ENCODE results near the gene TTC23.
A peak's percentile ranks its signal among the peaks of the same experiment; 100 is the strongest.

TTC23 gene

DNA sequence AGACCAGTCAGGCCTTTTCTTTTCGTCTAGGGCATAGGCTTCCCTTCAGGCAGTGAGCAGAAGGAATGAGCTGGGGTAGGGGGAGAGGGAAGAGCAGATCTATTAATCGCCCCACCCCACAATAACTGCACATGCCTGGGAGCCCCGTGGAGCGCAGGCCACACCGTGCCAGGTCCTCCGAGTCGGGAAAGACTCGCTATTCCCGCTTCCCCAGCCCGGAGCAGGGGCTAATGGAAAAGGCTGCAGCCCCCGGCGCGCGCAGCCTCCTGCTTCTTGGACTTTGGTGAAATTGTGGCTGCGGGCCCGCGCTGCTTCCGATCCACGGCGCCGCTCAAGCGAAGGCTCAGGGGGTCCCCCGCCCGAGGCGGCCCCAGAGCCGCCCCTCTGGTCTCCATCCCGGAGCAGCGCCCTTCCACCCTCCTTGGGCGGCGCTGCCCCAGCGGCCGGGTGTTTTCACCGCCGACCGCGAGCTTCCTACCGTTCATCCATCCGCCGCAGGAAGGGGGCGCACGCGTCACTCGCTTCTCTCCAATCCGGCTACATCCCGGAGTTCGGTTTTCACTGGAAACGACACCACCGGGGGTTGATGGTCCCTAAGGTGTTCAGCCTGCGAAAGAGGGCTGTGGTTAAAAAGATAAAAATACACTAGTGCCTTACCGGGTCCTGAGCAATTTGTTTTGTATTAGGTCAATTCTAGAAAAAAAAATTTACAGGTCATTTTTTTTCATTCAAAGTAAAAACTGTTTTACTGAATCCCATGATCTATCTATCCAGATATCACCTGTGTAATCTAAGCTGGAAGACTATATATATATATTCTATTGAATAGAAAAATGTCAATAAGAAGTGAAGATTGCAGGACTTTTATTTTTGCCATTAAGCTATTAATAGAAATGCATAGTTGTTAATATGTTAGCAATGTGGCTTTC, 148.9 kb downstream of the TTC23 start:
- DNase-seq = peak in 7 of 14 donors; percentile 34 to 77 (median 55)

DNA sequence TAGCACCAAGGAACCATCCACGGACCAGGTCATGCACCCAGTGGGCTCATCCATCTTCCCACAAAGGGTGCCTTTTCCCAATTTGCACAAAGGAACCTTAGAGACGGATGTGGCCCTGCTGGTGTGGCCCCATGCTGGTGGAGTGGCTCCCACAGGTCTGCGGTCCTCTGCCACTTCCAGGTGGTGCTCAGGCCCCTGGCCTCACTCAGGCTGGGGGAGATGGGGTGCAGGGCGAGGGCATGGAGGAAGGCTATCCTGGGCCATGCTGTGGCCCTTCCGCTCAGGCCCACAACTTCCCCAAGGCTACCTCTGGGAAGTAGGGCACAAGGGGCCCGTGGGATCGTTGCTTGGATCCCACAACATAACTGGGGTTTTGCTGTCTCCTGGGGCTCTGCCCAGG, 149.7 kb downstream of the TTC23 start:
- no peak for DNase-seq

DNA sequence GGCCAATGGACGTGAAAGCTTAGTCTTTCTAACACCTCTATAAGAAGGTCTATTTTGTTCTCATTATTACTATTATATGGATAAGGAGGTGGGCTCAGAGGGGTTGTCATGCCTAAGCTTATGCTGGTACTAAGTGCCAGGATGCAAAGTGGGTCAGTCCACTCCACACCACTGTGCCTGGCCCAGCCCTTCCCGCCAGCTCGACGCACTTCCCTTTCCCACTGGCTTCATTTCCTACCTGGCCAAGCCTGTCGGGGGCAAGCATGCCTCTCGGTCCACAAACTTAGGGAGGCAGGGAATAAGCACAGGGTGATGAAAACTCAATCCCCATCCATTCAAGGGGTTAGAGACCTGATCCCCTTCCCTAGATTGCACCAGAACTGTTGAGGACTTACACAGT, 150.4 kb downstream of the TTC23 start:
- DNase-seq = no peak

DNA sequence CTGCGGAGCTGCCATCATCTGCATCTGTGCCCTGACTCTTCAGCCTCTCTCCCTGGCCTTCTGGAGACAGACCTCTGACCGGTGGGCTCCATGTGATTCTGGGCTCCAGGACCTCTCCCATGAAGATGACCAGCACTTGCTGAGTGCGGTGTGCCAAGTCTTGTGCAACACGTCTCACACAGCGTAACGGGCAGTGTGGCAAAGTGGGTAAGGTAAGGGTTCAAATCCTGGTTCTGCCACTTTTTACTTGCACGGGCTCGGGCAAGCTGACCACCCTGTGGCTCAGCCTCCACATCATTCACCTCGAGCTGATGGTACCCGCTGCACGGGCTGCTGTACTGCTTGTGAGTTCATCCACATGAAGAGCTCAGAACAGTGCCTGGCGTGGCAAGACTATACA, 151.0 kb downstream of the TTC23 start:
- no peak for DNase-seq

DNA sequence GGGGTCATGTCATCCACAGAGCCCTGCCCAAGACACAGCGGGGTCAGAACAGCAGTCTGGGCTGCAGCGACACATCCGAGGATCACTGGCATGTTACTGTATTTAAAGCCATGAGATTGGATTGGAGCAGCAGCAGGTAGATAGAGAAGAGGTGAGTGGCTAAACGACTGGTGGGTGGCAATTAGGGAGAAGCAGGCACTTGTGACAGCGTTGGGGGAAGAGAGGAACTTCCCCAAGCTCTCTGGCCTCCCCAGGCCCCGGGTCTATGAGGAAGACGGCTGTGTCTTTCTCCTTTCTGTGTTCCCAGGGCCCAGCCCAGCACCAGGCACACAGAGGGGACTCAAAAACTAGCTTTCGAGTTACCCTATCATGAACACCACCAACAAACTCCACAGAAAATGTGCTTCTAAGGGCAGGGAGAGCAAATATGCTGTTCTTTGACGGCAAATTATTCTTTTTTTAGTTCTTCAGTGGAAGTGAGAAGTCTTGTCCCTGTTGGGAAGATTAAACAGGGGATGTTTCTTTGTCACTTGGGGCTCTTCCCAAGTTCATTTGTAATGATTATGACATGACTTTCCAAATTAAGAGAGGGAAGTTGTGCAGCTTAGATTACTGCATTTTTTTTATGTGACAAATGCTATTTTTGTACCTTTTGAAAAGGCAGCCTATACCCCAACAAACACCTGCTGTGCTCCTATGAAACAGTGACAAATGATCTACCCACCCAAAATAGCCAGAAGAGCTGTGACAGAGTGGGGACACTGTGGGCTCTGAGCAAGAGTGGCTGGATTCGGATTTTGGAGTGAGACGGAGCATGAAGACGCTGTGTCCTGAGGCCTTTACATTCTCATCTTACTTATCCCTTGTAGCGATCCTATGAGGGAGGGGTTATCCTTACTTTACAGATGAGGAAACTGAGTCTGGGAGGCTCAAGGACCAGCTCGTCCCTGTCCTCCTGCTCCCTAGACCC, 151.7 kb downstream of the TTC23 start:
- DNase-seq = no peak

DNA sequence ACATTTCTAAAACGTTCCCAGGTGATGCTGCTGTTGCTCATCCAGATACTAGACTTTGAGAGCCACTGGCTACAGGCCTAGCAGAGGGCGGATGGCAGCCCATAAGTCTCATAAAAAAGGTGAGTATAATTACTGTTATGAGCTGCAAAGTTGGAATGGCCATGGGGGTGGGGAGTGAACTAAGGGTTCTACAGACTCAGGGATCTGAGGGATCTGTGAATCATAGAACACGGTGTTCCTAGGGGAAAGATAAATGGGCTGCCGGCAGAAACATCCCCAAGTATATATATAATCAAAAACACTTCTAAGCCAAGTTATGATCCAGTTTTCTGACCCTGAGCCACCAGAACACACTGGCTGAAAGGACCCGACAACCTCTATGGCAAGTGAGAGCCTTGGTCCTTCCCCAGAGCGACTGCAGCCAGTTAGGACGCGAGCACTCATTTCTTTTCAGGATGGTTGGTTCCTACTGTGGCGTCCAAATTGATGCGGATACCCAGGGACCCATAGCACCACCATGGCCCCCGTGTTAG, 152.4 kb downstream of the TTC23 start:
- DNase-seq = no peak

DNA sequence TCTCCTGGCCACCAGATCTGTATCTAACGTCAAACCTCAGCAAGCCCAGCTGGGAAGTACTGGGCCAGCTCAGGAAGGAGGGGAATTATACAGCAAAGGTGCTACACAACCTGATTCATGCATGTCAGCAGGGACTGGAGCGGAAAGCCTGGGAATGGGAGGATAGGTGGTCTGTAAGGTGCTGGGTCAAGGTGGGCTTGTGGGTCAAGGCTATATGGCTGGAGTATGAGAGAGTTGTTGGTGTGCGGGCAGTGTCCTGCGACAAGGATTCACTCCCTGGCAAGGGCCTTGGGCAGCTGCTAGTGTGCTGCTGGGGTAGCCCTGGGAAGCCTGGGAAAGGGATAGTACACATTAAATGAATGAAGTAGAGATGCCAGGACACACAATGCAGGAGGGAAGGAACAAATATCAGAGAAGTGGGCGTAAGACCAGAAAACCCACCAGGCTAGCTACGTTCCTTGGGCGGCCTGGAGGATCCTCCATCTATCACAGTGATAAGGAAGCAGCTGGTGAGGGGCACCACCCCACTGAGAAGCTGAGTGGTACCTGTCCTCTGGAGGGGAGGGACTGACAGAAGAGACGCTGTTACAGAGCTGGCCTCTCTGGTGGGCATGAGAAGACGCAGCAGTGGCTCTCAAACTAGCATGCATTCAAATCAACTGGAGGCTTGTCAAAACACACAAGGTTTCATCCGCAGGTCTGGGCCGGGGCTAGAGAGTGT, 153.0 kb downstream of the TTC23 start:
- no peak for DNase-seq

DNA sequence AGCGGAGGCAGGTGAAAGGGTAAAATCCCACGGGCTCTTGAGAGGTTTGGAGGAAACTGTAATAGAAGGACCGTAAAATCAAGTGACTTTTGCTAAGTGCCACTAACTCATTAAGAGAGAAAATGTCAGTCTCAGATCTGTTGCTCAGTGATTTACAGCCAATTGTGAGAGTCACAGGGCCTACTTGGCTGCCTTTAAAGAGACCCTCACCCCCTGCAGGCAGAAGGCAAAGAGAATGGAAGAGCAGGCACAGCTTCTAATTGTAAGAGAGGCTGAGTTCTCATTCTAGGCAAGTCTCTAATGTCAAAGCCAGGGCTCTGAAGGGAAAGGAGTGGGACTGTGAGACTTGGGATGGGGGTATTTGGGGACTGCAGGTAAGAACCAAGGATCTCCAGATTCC, 153.8 kb downstream of the TTC23 start:
- no peak for DNase-seq

DNA sequence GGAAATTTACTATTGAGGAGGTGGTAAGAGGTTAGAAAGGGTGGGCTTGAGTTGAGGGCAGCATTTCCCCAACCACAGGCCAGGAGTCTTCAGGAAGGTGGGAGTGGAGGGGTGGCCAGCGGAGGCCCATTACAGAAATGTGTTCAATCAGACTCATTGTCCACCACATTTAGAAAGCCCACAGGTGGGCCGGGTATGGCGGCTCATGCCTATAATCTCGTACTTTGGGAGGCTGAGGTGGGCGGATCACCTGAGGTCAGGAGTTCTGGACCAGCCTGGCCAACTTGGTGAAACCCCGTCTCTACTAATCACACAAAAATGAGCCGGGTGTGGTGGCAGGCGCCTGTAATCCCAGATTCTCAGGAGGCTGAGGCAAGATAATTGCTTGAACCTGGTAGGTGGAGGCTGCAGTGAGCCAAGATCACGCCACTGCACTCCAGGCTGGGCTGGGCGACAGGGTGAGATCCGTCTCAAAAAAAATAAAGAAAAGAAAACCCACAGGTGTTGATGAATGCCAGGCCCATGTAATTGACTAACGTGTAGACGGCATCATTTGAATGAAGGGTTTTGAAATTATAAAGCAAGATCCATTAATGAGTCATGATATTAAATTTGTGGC, 156.7 kb downstream of the TTC23 start:
- no peak for DNase-seq

DNA sequence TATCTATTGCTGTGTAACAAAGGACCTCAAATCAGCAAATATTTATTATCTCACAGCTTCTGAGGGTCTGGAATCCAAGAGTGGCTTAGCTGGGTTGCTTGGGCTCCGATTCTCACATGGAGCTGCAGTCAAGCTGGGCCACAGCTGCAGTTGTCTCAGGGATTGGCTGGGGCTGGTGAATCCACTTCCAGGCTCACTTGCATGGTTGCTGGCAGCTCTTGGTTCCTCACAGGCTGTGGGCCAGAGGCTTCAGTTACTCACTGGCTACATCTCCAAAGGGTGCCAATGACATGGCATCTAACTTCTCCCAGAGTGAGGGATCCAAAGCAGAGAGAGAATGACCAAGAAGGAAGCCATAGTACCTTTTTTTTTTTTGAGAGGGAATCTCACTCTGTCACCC, 158.4 kb downstream of the TTC23 start:
- peak in 1 of 14 donors; percentile 14 for DNase-seq

DNA sequence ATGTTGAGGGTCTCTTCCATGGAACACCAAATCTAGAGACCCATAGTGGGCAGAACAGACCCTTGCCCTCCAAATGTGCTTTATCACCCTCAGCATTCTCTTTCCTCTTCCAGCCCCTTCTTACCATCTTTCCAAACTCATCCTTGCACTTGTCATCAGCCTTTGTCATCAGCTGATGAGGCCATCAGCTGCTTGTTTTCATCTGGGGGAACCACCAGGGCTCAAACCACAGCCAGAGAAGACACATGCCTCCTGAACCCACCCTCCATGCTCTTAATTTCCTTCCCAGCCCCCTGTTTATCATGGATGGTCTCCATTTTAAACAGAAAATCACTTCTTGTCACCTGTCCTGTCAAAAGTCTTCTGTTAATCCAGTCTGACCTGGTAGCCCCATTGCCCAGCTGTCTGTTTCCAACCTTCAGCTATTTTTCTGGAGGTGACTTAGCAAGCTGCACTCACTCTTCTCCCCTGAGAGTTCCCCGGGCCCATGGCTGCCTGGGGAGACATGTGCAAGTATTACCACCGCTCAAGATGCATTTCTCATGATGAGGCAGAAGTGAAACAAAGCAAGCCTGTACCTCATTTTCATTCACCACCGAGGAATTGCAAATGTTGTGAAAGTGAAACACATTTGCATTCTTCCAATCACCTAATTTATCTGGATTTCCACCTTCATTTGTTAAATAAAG, 159.2 kb downstream of the TTC23 start:
- no peak for DNase-seq

DNA sequence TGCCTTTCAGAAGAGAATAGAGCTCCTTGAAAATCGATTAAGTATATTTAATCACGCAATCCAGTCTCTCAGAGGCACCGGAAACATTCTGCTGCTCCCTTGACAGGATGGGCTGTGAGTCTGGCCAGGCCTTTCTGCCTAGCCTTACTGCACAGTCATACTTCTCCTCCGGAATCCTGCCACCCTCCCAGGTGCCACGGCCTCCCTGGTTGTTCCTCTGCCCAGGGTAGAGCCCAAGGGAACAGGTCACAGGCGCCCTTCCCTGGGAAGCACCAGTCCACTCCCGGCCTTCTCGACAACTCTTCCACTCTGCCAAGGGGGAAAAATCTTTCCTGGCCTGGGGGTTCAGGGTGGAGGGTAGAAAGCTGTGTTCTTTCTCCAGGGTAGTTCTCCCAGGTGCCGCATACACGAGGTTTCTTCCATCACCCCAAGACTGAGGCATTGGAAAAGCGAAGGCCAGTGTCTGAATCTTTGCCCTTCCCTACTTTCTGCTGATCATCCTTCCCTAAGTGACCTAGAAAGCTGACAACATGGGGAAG, 161.9 kb downstream of the TTC23 start:
- no peak for DNase-seq

DNA sequence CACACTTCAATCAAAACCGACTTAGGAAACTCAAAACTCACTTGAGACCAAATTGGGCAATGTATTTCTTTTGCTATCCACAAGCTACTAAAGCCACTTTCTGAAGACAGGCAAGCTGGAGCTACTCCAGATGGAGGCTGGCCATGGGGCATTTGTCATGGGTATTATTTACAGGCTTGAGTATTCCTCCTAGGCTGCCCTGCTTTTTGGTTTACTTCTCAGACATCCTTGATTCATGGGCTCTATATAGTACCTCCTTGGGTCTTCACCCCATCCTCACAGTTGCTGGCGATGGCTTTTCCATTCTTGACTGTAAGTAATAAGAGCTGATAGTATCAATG, 163.1 kb downstream of the TTC23 start:
- DNase-seq = no peak

Data from C1 segment of cervical spinal cord (tissue), 14 donors.